A673 (cell line): Measurements from ENCODE around the gene HIP1. TPM values are rescaled to one million over a fixed set of nuclear protein-coding genes. Genes with fewer than 3 reads are reported as not detected.

Experiments used
- BruUV-seq: library from RNA; stranded (reverse); fragments of 400-500 nt; replicated peaks from 2 replicates; lab custom pipeline; 2021; lab: Mats Ljungman, UMichigan
- CTCF ChIA-PET: fragments of 300-600 bp; sonication (Branson Sonifier 250); formaldehyde crosslinking; loops from one replicate; lab custom pipeline; 2022; ENCODE audit warnings: antibody characterized with exemption; lab: Charles Lee
- POLR2A ChIA-PET: fragments of 300-600 bp; sonication (Branson Sonifier 250); formaldehyde crosslinking; loops from one replicate; lab custom pipeline; 2022; ENCODE audit warnings: antibody characterized with exemption; ENCODE audit not compliant: low non-redundant PET; lab: Charles Lee
- DNase-seq: peaks from one replicate; pipeline ENCODE4 v3.0.0-alpha.2; 2015; ENCODE audit warnings: low spot score
- H3K27ac ChIP-seq: fragments of 200-600 bp; sonication (generic); 2 replicates; pipeline ENCODE4 v1.5.1; 2016; ENCODE audit warnings: mixed run types, low read depth, mild to moderate bottlenecking, mixed read lengths, antibody characterized with exemption, low read length; ENCODE audit not compliant: poor library complexity, severe bottlenecking
- H3K27me3 ChIP-seq: fragments of 200-600 bp; sonication (generic); replicated peaks from 2 replicates; pipeline ENCODE4 v1.6.1; 2017; ENCODE audit warnings: mixed run types, low read depth, mild to moderate bottlenecking, mixed read lengths, antibody characterized with exemption, low read length; ENCODE audit not compliant: insufficient read depth, poor library complexity
- H3K36me3 ChIP-seq: fragments of 200-600 bp; sonication (generic); 2 replicates; pipeline ENCODE4 v1.6.1; 2016; ENCODE audit warnings: mixed run types, mild to moderate bottlenecking, mixed read lengths, antibody characterized with exemption, low read length; ENCODE audit not compliant: insufficient read depth, poor library complexity, severe bottlenecking
- H3K4me1 ChIP-seq: fragments of 200-600 bp; sonication (generic); 2 replicates; pipeline ENCODE4 v1.6.1; 2017; ENCODE audit warnings: mixed run types, mild to moderate bottlenecking, mixed read lengths, antibody characterized with exemption, low read length; ENCODE audit not compliant: insufficient read depth, poor library complexity, severe bottlenecking
- H3K4me3 ChIP-seq: fragments of 200-600 bp; sonication (generic); 2 replicates; pipeline ENCODE4 v1.5.1; 2016; ENCODE audit warnings: low read depth, mixed run types, mild to moderate bottlenecking, mixed read lengths, low read length; ENCODE audit not compliant: poor library complexity, severe bottlenecking
- H3K9me3 ChIP-seq: fragments of 200-600 bp; sonication (generic); 2 replicates; pipeline ENCODE4 v1.6.1; 2016; ENCODE audit warnings: mixed run types, low read depth, mild to moderate bottlenecking, mixed read lengths, antibody characterized with exemption, low read length; ENCODE audit not compliant: poor library complexity, severe bottlenecking
- CTCF ChIP-seq: fragments of 300-800, 200-600 bp; sonication (generic); conservative IDR thresholded peaks from 2 replicates; pipeline ENCODE4 v1.5.1; 2017; ENCODE audit warnings: low read depth, mild to moderate bottlenecking, antibody characterized with exemption, low read length, moderate library complexity, mixed read lengths
- EZH2 ChIP-seq: fragments of 200-600 bp; sonication (generic); IDR thresholded peaks from 2 replicates; pipeline ENCODE4 v1.6.1; 2017; ENCODE audit warnings: borderline replicate concordance, low read depth, mild to moderate bottlenecking, mixed read lengths, antibody characterized with exemption, low read length; ENCODE audit not compliant: poor library complexity, severe bottlenecking
- intact Hi-C: fragments of 100-400 bp; cut with micrococcal nuclease; formaldehyde crosslinking; loops from one replicate; pipeline ENCODE4 v1.10.0; 2022; ENCODE audit not compliant: unreplicated experiment
- total RNA-seq: library from RNA; stranded (reverse); gene quantifications from 2 replicates; pipeline ENCODE4 v1.2.3, GENCODE V29; 2021

The HIP1 gene
- total RNA-seq, 1 experiment from 2014 or later, result 25.0 TPM

DNA sequence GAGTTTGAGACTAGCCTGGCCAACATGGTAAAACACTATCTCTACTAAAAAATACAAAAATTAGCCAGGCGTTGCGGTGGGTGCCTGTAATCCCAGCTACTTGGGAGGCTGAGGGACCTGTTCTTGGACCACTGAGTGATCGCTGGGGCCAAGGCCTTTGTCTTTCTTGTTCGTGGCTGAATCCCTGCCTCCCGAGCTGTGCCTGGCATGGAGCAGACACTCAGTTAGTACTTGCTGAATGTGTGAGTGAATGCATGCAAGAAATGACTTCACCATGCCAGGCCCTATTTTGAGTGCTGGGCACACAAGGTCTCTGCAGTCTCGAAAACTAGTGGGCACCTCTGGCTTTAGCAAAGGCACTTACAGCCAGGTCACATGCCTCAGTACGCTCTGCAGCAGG, 85.1 kb downstream of the HIP1 start:
- CTCF ChIA-PET, result no interaction called here
- POLR2A ChIA-PET, result no interaction called here
- no peak for DNase-seq
- Histone ChIP-seq H3K36me3 (no peaks in the 10 kb centered on the region), H3K27me3 (no peaks in the 10 kb centered on the region), H3K27ac (no peak overlapping the region), H3K9me3 (no peaks in the 10 kb centered on the region), H3K4me3 (no peak overlapping the region), H3K4me1 (no peaks in the 10 kb centered on the region)
- intact Hi-C loops, result no loop called here
- no TSS peak for BruUV-seq
- TF ChIP-seq EZH2, result no peak
- no peak for TF ChIP-seq CTCF

DNA sequence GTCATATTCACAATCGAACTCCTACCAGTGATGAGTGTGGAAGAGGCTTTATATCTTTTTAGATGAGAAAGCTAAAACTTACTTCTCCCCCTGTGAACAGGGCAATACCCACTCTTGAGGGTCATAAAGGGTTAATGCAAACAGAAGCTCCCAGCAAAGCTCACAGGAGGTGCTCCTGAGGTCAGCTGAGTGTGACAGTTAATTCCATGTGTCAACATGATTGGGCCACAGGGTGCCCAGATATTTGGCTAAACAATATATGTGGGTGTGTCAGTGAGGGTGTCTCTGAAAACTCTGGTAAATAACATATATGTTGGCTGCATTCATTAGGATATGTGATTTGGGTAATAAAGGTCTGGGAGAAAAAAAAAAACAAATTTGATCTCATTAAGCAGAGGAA, 86.0 kb downstream of the HIP1 start:
- Histone ChIP-seq H3K4me1 (no peaks in the 10 kb centered on the region), H3K27ac (no peak overlapping the region), H3K4me3 (no peak overlapping the region), H3K9me3 (no peaks in the 10 kb centered on the region), H3K36me3 (no peaks in the 10 kb centered on the region), H3K27me3 (no peaks in the 10 kb centered on the region)
- CTCF ChIA-PET, result no interaction called here
- intact Hi-C loops, result no loop called here
- TF ChIP-seq CTCF (no peak), EZH2 (no peak)
- no peak for DNase-seq
- no TSS peak for BruUV-seq
- POLR2A ChIA-PET, result no interaction called here

- Histone ChIP-seq H3K36me3 (no peaks in the 10 kb centered on the region), H3K27me3 (no peaks in the 10 kb centered on the region), H3K9me3 (no peaks in the 10 kb centered on the region), H3K4me3 (no peak overlapping the region), H3K4me1 (no peaks in the 10 kb centered on the region), H3K27ac (no peak overlapping the region)
- no peak for DNase-seq
- CTCF ChIA-PET, result no interaction called here
- POLR2A ChIA-PET, result no interaction called here
- no TSS peak for BruUV-seq
- intact Hi-C loops, result no loop called here
- no peak for TF ChIP-seq EZH2
- TF ChIP-seq CTCF, result no peak
These were observed 88.1 kb downstream of the HIP1 start for GRCh38 chr7:75650681-75651080.
